Astrocyte of the cerebellum (primary cell): ENCODE measurements around the gene LYZ.

Source experiments
- DNase-seq: peaks from one replicate; pipeline ENCODE4 v3.0.0-alpha.2; 2011; ENCODE audit warnings: low read depth
- H3K4me3 ChIP-seq: 2 replicates; pipeline ENCODE4 v1.5.1; 2011; ENCODE audit warnings: mild to moderate bottlenecking, low read depth, low read length, moderate library complexity
- in situ Hi-C: cut with HindIII; loops from 2 replicates; pipeline ENCODE4 v1.10.0; 2017; ENCODE audit warnings: low sequenced_read_pairs
- TF ChIP-seq, protein P1 (sequence below): IDR thresholded peaks from 2 replicates; pipeline ENCODE4 v1.5.1; 2012; ENCODE audit warnings: low read length, low read depth, moderate library complexity, mild to moderate bottlenecking; ENCODE audit errors: missing control alignments

The LYZ gene

DNA sequence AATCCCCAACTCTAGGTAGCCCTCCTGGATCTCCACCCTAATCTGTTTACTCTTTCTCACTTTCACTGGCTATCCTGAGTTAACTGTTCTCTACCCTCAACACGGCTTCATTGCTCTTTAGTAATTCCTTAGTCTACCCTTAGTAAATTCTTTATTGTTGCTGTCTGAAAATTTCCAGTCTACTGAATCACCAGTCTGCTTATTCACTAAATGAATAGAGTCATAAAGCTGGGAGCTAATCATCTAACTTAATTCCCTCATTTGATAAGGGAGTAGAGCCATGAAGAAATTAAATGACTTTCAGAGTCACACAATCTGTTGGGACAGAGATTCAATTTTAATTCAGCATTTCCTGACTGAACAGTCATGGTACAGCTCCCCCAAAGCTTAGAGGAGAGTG lies 47.9 kb downstream of the LYZ start:
- TF ChIP-seq, protein P1, sequence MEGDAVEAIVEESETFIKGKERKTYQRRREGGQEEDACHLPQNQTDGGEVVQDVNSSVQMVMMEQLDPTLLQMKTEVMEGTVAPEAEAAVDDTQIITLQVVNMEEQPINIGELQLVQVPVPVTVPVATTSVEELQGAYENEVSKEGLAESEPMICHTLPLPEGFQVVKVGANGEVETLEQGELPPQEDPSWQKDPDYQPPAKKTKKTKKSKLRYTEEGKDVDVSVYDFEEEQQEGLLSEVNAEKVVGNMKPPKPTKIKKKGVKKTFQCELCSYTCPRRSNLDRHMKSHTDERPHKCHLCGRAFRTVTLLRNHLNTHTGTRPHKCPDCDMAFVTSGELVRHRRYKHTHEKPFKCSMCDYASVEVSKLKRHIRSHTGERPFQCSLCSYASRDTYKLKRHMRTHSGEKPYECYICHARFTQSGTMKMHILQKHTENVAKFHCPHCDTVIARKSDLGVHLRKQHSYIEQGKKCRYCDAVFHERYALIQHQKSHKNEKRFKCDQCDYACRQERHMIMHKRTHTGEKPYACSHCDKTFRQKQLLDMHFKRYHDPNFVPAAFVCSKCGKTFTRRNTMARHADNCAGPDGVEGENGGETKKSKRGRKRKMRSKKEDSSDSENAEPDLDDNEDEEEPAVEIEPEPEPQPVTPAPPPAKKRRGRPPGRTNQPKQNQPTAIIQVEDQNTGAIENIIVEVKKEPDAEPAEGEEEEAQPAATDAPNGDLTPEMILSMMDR = no peak
- no peak for DNase-seq
- in situ Hi-C loops = no loop called here
- no peak overlapping the region for H3K4me3 ChIP-seq

DNA sequence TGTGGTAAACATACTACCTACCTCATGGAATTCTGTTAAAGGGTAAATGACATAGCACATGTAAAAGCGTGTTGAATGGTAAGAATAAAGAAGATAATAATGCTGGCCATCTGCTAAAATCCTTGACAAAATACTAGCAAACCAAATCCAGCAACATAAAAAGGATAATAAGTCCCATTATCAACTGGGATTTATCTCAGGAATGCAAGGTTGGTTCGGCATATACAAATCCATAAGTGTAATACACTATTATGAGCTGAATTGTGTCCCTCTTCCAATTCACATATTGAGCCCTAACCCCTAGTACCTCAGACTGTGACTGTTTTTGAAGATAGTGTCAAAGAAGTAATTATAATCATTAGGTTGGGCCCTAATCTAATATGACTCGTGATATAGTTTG lies 48.8 kb downstream of the LYZ start:
- in situ Hi-C loops = no loop called here
- no peak overlapping the region for H3K4me3 ChIP-seq
- DNase-seq = no peak
- TF ChIP-seq, protein P1 = no peak

DNA sequence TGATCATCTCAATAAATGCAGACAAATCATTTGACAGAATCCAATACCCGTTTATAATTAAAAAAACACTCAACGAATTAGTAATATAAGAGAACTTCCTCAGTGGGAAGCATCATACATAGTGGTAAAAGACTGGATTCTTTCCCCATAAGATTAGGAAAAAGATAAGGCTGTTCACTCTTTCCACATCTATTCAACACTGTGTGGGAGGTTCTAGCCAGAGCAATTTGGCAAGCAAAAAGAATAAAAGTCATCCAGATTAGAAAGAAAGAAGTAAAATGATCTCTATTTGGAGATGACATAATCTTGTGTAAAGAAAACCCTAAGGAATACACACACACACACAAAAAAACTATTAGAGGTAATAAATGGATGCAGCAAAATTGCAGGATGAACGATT lies 49.8 kb downstream of the LYZ start:
- no peak for DNase-seq
- in situ Hi-C loops = no loop called here
- H3K4me3 ChIP-seq = no peak overlapping the region
- TF ChIP-seq, protein P1 = no peak

DNA sequence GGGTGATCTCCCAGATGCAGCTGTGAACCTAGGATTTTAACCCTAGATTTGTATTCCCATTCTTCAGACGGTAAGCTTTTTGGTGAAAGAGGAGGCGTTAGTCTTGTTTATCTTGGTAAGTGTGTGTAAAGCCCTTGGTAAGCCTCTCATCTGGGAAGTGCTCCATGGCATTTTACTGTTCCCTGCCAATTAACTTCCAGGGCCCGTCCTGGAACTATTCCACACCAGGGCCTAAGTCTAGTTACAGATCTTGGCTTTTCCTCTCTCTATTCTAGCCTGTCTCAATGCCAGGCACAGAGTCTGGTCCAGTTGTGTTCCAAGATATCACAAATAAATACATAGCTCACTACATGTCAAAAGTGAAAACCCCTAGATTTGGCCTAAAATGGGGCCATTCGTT lies 53.8 kb downstream of the LYZ start:
- no peak overlapping the region for H3K4me3 ChIP-seq
- TF ChIP-seq, protein P1 = no peak
- in situ Hi-C loops = loop anchor here (5.0 kb wide), 1 partner anchor 180 kb away; no protein-coding TSS in a partner anchor
- DNase-seq = no peak
